Stimulated activated CD8-positive, alpha-beta memory T cell treated with anti-CD3 and anti-CD28 coated beads, Interleukin-2, amount 100 ng/mL, for 48 hours (primary cell): ENCODE results near the gene TEDC2.
"Not testable (repeated sequence)": the region's sequence is repeated elsewhere in the genome, so short reads cannot be mapped to it uniquely, and the experiment has no call there.

Source experiments
- DNase-seq, 2 donors: peaks; one replicate each; pipeline ENCODE4 v3.0.0-alpha.2; 2020; ENCODE audit warnings: low read depth in 2 of 2

The TEDC2 gene

GRCh38 chr16:2438121-2438520, 21.8 kb upstream of the TEDC2 start:
- no peak for DNase-seq

DNA sequence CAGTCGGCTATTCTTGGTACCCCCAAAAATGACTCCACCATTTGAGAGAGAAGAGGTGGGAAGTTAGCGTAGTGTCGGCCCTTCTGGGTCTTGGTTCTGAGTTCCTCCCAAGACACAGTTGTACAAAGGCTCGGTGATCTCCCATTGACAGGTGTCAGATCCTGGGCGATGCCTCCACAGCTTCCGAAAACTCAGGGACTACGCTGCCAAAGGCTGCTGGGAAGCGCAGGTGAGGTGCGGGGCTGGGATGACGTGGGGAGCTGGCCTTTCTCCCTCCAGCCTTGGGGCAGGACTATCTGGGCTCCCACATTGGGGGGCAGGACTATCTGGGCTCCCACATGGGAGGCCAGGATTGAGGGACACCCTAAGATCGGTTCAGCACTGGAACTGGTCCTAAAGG, 20.3 kb upstream of the TEDC2 start:
- DNase-seq, result no peak

- not testable (repeated sequence) for DNase-seq
Measured at GRCh38 chr16:2441143-2441804, 18.6 kb upstream of the TEDC2 start.

DNA sequence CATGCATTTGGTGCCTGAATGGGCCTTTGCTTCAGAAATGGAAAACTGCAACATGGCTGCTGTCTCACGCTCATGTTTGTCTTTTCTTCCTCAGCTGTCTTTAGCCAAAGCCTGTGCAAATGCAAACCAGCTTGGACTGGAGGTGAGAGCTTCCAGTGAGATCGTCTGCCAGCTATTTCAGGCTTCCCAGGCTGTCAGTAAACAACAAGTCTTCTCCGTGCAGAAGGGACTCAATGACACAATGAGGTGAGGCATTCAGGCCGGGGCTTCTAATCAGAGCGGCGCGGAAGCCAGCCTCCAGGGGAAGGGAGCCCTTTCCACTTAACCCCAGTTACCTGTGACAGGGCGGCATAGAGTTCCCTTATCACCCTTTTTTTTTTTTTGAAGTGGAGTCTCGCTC, 16.4 kb upstream of the TEDC2 start:
- no peak for DNase-seq

- no peak for DNase-seq
Measured at GRCh38 chr16:2447920-2448583, 11.9 kb upstream of the TEDC2 start.

- DNase-seq, result no peak
Measured at GRCh38 chr16:2449118-2449517, 10.8 kb upstream of the TEDC2 start.

DNA sequence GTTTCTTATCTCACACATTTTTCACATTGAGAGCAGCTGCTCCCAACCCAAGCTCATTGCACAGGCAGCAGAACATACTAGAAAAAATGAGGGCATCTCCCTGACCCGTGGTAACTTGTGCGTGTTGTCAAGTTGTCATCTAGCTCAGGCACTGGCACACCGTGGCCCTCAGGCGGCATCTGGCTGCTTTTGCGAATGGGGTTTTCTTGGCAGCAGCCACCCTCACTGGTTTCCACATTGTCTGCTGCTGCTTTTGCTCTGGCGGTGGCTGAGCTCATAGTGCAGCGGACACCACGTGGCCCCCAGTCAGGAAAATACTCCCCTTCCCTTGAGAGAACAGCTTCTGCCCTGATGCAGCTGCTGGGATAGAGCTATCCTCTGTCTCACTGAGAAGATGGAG, 9.4 kb upstream of the TEDC2 start:
- no peak for DNase-seq

- no peak for DNase-seq
Measured at GRCh38 chr16:2450975-2451381, 8.9 kb upstream of the TEDC2 start.

GRCh38 chr16:2451851-2452320, 8.0 kb upstream of the TEDC2 start:
- no peak for DNase-seq

DNA sequence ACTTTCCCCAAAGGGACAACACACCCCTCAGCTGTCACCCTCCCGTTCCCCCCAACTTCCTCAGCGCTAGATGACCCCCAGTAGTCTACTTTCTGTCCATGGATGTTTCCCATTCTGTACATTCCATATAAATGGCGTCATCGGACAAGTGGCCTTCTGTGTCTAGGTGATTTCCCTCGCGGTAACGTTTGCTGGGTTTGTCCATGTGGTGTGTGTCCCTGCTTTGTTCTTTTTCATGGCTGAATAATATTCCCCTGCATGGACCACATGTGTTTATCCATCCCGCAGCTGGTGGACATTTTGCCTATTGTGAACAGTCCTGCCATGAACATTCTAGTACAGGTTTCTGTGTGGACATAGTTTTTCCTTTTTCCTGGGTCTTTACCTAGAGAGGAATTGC, 7.3 kb upstream of the TEDC2 start:
- no peak for DNase-seq

DNA sequence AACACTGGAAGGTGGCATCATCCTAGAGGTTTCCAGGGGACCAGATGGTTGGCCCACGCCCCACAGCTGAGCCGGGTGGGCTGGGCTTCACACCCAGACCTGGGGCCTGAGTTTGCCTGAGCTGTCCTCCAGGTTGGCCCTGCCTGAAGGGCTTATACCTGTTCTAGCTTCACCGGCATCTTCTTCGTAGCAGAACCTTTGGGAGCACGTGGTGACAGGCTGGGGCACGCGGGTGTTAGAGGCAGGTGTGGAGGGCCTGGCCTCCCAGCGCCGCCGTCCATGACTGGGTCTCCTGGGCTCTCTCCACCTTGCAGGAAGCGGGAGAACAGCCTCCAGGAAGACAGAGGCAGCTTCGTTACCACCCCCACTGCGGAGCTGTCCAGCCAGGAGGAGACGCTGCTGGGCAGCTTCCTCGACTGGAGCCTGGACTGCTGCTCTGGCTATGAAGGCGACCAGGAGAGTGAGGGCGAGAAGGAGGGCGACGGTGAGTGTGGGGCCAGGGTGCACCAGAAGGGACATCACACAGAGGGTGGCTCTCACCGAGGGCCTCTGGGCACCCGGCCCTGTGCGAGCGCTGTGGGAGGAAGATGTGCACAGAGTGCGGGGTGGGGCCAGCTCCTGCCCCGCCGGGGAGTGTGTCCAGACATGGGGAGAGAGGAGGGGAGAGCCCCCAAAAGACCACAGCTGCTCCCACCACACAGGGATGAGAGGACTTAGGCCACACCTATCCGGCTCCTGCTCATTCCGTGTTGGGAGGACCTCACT, 4.6 kb upstream of the TEDC2 start:
- DNase-seq, result no peak

GRCh38 chr16:2456551-2457153, 3.3 kb upstream of the TEDC2 start:
- DNase-seq, result no peak

DNA sequence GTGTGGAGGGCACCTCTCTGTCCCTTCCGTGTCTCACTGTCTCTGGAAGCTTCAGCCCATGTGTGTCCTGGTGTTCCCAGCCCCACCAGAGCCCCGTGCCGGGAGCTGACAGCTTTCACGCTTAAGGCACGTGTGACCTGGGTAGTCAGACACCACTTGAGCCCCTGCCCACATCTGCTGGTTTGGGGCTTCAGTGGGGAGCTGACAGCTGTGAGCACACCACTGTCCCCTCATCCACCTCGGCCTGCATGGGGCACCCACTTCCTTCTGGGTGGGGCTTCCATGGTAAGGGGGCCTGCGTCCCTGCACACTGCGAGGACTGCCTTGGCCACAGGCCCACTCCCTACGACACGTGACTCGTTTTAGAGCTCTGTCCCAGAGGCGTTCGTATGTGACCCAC, 2.6 kb upstream of the TEDC2 start:
- DNase-seq, result no peak

DNA sequence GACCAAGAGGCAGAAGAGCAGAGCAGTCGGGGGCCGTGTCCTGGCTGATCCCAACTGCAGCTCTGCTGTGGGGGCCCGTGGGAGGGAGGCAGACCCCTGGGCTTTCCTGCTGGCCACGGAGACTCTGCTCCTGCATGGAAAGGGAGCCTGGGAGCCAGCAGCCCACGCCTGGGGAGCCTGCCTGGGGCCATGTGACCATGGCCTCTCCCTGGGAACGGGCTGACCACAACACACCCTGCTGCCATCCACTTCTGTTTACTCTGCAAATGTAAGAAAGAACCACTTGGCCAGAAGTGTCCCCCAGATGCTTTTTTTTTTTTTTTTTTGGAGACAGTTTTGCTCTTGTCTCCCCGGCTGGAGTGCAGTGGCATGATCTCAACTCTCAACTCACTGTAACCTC, 2.0 kb upstream of the TEDC2 start:
- no peak for DNase-seq

GRCh38 chr16:2458887-2459646, 842 bp upstream of the TEDC2 start:
- no peak for DNase-seq

- no peak for DNase-seq
Measured at GRCh38 chr16:2460391-2460713, 443 bp downstream of the TEDC2 start.

GRCh38 chr16:2460916-2461315, 1.0 kb downstream of the TEDC2 start:
- DNase-seq, result no peak

DNA sequence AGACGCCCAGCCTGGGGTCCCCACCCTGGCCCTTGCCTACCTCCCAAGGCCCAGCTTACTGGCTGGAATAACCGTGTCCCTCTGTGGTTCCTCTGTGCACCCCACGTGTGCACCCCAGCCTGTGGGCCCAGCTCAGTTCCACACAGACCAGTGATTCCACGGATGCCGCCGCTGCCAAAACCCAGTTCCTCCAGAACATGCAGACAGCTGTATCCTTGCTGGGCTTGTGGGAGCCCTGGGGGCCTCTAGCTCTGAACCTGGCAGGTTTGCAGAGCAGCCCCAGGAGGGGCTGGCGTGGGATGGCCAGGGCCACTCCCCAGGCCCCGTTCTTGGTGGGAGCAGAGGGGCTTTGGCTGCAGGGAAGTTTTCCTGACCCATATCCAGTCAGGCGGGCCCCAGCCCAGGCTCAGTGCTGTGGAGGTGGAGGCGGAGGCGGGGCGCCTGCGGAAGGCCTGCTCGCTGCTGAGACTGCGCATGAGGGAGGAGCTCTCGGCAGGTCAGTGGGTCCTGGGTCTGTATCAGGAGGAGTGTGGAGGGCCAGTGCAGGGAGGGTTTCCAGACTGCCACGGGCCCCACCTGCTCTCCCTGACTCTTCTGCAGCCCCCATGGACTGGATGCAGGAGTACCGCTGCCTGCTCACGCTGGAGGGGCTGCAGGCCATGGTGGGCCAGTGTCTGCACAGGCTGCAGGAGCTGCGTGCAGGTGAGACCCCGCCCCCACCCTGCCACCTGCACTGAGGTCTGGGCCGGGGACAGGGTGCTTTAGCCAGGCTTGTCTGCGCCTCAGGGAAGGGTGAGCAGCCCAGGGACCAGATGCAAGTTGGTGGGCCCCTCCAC, 2.3 kb downstream of the TEDC2 start:
- DNase-seq, result no peak

DNA sequence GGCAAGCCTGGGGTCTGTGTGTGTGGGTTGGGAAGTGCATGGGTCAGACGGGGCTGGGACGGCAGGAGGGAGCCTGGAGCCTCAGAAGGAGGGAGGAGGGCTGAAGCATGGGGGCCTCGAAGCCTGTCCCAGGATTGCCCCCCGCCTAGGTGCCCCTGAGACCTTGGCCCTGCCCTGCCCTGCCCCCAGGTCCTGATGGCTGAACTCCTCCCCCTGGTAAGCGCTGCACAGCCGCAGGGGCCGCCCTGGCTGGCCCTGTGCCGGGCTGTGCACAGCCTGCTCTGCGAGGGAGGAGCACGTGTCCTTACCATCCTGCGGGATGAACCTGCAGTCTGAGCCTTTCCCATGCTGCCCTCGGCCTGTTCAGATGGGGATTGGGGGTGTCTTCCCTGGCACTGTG, 4.4 kb downstream of the TEDC2 start:
- DNase-seq, result no peak

- no peak for DNase-seq
Measured at GRCh38 chr16:2465653-2466415, 5.9 kb downstream of the TEDC2 start.
